HepG2 (cell line): Measurements from ENCODE around the gene ARHGEF38. TPM values are rescaled to one million over a fixed set of nuclear protein-coding genes. Genes with fewer than 3 reads are reported as not detected.

Experiments used
- ESRRA ChIP-seq: sonication (generic); formaldehyde crosslinking; IDR thresholded peaks from 2 replicates; pipeline ENCODE4 v1.5.1; 2020; ENCODE audit warnings: mild to moderate bottlenecking, low read depth, missing genetic modification reagents
- EZH2 ChIP-seq: conservative IDR thresholded peaks from 2 replicates; pipeline ENCODE4 v1.6.1; 2012; ENCODE audit warnings: mild to moderate bottlenecking, low read depth, low read length, moderate library complexity
- FLYWCH1 ChIP-seq: sonication (generic); formaldehyde crosslinking; IDR thresholded peaks from 2 replicates; pipeline ENCODE4 v1.8.1; 2023; ENCODE audit warnings: mild to moderate bottlenecking, missing genetic modification reagents
- FOXK2 ChIP-seq: fragments of 450-650 bp; IDR thresholded peaks from 2 replicates; pipeline ENCODE4 v1.6.1; 2016
- HOXD1 ChIP-seq: sonication (generic); formaldehyde crosslinking; IDR thresholded peaks from 2 replicates; pipeline ENCODE4 v1.5.0; 2020; ENCODE audit warnings: missing genetic modification reagents
- KAT7 ChIP-seq: IDR thresholded peaks from 2 replicates; pipeline ENCODE4 v1.6.1; 2018; ENCODE audit warnings: borderline replicate concordance, missing compliant biosample characterization
- MAZ ChIP-seq, 2 experiments: sonication (generic) in 1 of 2; formaldehyde crosslinking in 1 of 2; IDR thresholded peaks; 2 replicates each; pipeline versions ENCODE4 v1.5.0 to v1.6.1; 2012 to 2020; ENCODE audit warnings: low read depth in 2 of 2, mild to moderate bottlenecking in 2 of 2, borderline replicate concordance in 1 of 2, improper control_type of control experiment in 1 of 2, low read length in 1 of 2, missing genetic modification reagents in 1 of 2, moderate library complexity in 1 of 2
- MTF2 ChIP-seq: sonication (generic); formaldehyde crosslinking; IDR thresholded peaks from 2 replicates; pipeline ENCODE4 v1.5.0; 2020; ENCODE audit warnings: missing genetic modification reagents, borderline replicate concordance
- SMARCE1 ChIP-seq: fragments of 450-650 bp; IDR thresholded peaks from 2 replicates; pipeline ENCODE4 v1.6.1; 2017; ENCODE audit warnings: borderline replicate concordance
- TCF7L2 ChIP-seq: IDR thresholded peaks from 2 replicates; pipeline ENCODE4 v1.6.1; 2011; ENCODE audit warnings: mild to moderate bottlenecking, low read depth, low read length, moderate library complexity
- ZBTB1 ChIP-seq: sonication (generic); formaldehyde crosslinking; IDR thresholded peaks from 2 replicates; pipeline ENCODE4 v1.4.0; 2020; ENCODE audit warnings: missing genetic modification reagents, borderline replicate concordance
- ZNF33B ChIP-seq: sonication (generic); formaldehyde crosslinking; IDR thresholded peaks from 2 replicates; pipeline ENCODE4 v1.5.1; 2020; ENCODE audit warnings: mild to moderate bottlenecking, missing genetic modification reagents
- ZNF501 ChIP-seq: sonication (generic); formaldehyde crosslinking; IDR thresholded peaks from 2 replicates; pipeline ENCODE4 v1.5.1; 2020; ENCODE audit warnings: mild to moderate bottlenecking, moderate library complexity, missing genetic modification reagents
- ZNF557 ChIP-seq: sonication (generic); formaldehyde crosslinking; IDR thresholded peaks from 2 replicates; pipeline ENCODE4 v1.4.0; 2020; ENCODE audit warnings: missing genetic modification reagents
- ZNF713 ChIP-seq: sonication (generic); formaldehyde crosslinking; IDR thresholded peaks from 2 replicates; pipeline ENCODE4 v1.4.0; 2020; ENCODE audit warnings: mild to moderate bottlenecking, missing genetic modification reagents
- polyA plus RNA-seq, 8 experiments: library from polyadenylated mRNA; depleted of rRNA in 3 of 8; stranded (reverse) in 7 of 8; unstranded in 1 of 8; fragments of >200 nt; fragmentation: Illumina TruSeq in 4 of 8; extraction: Trizol in 4 of 8; gene quantifications; 2 replicates each; pipeline versions ENCODE4 v1.2.1 to v1.2.3, GENCODE V29; 2011 to 2016; ENCODE audit warnings: low read depth in 4 of 8, missing spikeins in 1 of 8, mixed read lengths in 1 of 8; ENCODE audit not compliant: insufficient read depth in 1 of 8
- total RNA-seq, 5 experiments: library from RNA; depleted of rRNA; stranded (reverse); fragments of >200 nt; fragmentation: Illumina TruSeq; extraction: Trizol; gene quantifications; 2 replicates each; pipeline ENCODE4 v1.2.3, GENCODE V29; 2016; ENCODE audit warnings: low read depth in 1 of 5
- TF ChIP-seq, protein P1 (sequence below): sonication (generic); formaldehyde crosslinking; IDR thresholded peaks from 2 replicates; pipeline ENCODE4 v1.4.0; 2020; ENCODE audit warnings: missing genetic modification reagents
- TF ChIP-seq, protein P2 (sequence below): IDR thresholded peaks from 2 replicates; pipeline ENCODE4 v1.6.1; 2016; ENCODE audit warnings: missing compliant biosample characterization, missing genetic modification reagents, borderline replicate concordance
- TF ChIP-seq, protein P3 (sequence below): sonication (generic); formaldehyde crosslinking; IDR thresholded peaks from 2 replicates; pipeline ENCODE4 v1.9.0; 2021; ENCODE audit warnings: missing genetic modification reagents, mild to moderate bottlenecking, borderline replicate concordance
- TF ChIP-seq, protein P4 (sequence below): sonication (generic); formaldehyde crosslinking; IDR thresholded peaks from 2 replicates; pipeline ENCODE4 v1.8.0; 2022; ENCODE audit warnings: mild to moderate bottlenecking, missing genetic modification reagents, moderate library complexity

ARHGEF38 gene
- total and polyA plus RNA-seq, 2 of the 13 experiments (the other 11 are each of a cell fraction or from before 2014, with no cell fraction given): not detected

DNA sequence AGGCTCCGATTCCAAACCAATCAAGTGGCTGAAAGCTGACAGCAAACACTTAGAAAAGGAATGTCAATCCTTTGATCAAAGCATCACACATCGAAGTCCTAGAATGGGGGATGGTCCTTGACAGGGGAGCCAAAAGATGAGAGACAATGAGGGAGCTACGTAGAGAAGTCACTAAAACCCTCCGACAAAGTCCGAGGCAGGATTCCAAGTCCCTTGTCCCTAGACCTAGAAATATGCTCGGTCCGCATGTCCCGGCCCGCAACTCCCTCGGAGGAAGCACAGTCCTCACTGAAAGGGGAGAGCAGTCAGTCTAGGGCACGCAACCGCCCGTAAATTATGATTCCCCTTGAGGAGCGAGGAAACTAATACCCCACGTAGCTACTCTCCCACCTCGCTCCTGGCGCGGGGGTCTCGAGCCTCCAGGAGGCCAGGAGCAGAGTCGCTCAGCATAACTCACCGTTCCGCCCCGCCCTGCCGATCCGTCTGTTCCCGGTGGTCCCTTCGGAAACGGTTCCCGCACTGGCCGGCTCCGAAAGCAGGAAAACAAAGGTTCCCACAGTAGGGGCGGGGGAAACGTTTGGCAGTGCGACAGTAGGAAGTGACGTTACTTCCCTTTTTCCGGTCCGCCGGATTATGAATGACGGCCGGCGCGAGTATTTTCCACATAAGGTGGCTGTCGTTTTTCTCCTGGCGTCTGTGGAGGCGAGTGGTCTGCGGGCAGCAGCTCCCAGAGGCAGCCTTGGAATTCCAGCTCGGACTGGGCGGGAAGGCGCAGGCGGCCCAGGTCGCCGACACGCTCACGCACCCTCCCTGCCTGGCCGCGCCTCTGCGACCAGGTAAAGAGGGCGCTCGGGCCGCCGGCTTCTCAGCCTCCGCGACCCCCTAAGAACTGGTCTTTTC, 156.0 kb downstream of the ARHGEF38 start, which contains the start of the genes GSTCD and INTS12 (continued):
- TF ChIP-seq, protein P1, sequence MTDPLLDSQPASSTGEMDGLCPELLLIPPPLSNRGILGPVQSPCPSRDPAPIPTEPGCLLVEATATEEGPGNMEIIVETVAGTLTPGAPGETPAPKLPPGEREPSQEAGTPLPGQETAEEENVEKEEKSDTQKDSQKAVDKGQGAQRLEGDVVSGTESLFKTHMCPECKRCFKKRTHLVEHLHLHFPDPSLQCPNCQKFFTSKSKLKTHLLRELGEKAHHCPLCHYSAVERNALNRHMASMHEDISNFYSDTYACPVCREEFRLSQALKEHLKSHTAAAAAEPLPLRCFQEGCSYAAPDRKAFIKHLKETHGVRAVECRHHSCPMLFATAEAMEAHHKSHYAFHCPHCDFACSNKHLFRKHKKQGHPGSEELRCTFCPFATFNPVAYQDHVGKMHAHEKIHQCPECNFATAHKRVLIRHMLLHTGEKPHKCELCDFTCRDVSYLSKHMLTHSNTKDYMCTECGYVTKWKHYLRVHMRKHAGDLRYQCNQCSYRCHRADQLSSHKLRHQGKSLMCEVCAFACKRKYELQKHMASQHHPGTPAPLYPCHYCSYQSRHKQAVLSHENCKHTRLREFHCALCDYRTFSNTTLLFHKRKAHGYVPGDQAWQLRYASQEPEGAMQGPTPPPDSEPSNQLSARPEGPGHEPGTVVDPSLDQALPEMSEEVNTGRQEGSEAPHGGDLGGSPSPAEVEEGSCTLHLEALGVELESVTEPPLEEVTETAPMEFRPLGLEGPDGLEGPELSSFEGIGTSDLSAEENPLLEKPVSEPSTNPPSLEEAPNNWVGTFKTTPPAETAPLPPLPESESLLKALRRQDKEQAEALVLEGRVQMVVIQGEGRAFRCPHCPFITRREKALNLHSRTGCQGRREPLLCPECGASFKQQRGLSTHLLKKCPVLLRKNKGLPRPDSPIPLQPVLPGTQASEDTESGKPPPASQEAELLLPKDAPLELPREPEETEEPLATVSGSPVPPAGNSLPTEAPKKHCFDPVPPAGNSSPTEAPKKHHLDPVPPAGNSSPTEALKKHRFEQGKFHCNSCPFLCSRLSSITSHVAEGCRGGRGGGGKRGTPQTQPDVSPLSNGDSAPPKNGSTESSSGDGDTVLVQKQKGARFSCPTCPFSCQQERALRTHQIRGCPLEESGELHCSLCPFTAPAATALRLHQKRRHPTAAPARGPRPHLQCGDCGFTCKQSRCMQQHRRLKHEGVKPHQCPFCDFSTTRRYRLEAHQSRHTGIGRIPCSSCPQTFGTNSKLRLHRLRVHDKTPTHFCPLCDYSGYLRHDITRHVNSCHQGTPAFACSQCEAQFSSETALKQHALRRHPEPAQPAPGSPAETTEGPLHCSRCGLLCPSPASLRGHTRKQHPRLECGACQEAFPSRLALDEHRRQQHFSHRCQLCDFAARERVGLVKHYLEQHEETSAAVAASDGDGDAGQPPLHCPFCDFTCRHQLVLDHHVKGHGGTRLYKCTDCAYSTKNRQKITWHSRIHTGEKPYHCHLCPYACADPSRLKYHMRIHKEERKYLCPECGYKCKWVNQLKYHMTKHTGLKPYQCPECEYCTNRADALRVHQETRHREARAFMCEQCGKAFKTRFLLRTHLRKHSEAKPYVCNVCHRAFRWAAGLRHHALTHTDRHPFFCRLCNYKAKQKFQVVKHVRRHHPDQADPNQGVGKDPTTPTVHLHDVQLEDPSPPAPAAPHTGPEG: peak; percentile 92
- TF ChIP-seq, protein P2, sequence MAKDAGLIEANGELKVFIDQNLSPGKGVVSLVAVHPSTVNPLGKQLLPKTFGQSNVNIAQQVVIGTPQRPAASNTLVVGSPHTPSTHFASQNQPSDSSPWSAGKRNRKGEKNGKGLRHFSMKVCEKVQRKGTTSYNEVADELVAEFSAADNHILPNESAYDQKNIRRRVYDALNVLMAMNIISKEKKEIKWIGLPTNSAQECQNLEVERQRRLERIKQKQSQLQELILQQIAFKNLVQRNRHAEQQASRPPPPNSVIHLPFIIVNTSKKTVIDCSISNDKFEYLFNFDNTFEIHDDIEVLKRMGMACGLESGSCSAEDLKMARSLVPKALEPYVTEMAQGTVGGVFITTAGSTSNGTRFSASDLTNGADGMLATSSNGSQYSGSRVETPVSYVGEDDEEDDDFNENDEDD (CRISPR knock-in tag): peak; percentile 93; the same call in 1 of the 2 replicates
- TF ChIP-seq ZNF557 (CRISPR knock-in tag): no peak; the same call in 1 of the 2 replicates
- peak; percentile 100 for TF ChIP-seq ZBTB1
- no peak for TF ChIP-seq TCF7L2
- no peak for TF ChIP-seq ZNF713 (CRISPR knock-in tag)
- peak; percentile 86; the same call in 1 of the 2 replicates for TF ChIP-seq MAZ (IDR thresholded peaks at IDR 0.05; ENCODE audit: borderline replicate concordance, low read depth, low read length)
- TF ChIP-seq MAZ (CRISPR knock-in tag; IDR thresholded peaks at IDR 0.05; ENCODE audit: low read depth): peak; percentile 87
- peak; percentile 92; the same call in 1 of the 2 replicates for TF ChIP-seq ZNF33B (CRISPR knock-in tag)
- peak; percentile 71; the same call in 1 of the 2 replicates for TF ChIP-seq MTF2 (CRISPR knock-in tag)
- peak; percentile 66; the same call in 1 of the 2 replicates for TF ChIP-seq FOXK2
- TF ChIP-seq FLYWCH1 (CRISPR knock-in tag): no peak
- peak; percentile 99 for TF ChIP-seq ZNF501 (CRISPR knock-in tag)
- TF ChIP-seq EZH2: no peak
- peak; percentile 85 for TF ChIP-seq ESRRA (CRISPR knock-in tag)
- TF ChIP-seq HOXD1 (CRISPR knock-in tag): peak; percentile 92
- no peak for TF ChIP-seq SMARCE1
- peak; percentile 99 for TF ChIP-seq KAT7 (CRISPR knock-in tag)
- TF ChIP-seq, protein P3, sequence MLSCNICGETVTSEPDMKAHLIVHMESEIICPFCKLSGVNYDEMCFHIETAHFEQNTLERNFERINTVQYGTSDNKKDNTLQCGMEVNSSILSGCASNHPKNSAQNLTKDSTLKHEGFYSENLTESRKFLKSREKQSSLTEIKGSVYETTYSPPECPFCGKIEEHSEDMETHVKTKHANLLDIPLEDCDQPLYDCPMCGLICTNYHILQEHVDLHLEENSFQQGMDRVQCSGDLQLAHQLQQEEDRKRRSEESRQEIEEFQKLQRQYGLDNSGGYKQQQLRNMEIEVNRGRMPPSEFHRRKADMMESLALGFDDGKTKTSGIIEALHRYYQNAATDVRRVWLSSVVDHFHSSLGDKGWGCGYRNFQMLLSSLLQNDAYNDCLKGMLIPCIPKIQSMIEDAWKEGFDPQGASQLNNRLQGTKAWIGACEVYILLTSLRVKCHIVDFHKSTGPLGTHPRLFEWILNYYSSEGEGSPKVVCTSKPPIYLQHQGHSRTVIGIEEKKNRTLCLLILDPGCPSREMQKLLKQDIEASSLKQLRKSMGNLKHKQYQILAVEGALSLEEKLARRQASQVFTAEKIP: no peak
- TF ChIP-seq, protein P4, sequence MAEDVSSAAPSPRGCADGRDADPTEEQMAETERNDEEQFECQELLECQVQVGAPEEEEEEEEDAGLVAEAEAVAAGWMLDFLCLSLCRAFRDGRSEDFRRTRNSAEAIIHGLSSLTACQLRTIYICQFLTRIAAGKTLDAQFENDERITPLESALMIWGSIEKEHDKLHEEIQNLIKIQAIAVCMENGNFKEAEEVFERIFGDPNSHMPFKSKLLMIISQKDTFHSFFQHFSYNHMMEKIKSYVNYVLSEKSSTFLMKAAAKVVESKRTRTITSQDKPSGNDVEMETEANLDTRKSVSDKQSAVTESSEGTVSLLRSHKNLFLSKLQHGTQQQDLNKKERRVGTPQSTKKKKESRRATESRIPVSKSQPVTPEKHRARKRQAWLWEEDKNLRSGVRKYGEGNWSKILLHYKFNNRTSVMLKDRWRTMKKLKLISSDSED (CRISPR knock-in tag): 0 out of 2 replicates have a peak, but pooled peaks have one; percentile 80
